Measurements from ENCODE around the gene IL12B. TPM values are rescaled to one million over a fixed set of nuclear protein-coding genes. Genes with fewer than 3 reads are reported as not detected.

IL12B gene
- total RNA-seq, 2 donors from 2014 or later = not detected

GRCh38 chr5:159337016-159337955, 7.0 kb upstream of the IL12B start:
- no peak for DNase-seq
- H3K9ac ChIP-seq (ENCODE audit: low read depth in 2 of 2, low read length in 2 of 2) = no peak overlapping the region
- H3K27me3 ChIP-seq = no peaks in the 10 kb centered on the region
- no peak for TF ChIP-seq CTCF (IDR thresholded peaks at IDR 0.05)
- no peaks in the 10 kb centered on the region for H3K36me3 ChIP-seq
- H3K9me3 ChIP-seq = no peaks in the 10 kb centered on the region
- H3K4me3 ChIP-seq = no peak overlapping the region
- no peak overlapping the region for H3K27ac ChIP-seq
- intact Hi-C loops (cut with DNase I) = no loop called here
- no peaks in the 10 kb centered on the region for H3K4me1 ChIP-seq

DNA sequence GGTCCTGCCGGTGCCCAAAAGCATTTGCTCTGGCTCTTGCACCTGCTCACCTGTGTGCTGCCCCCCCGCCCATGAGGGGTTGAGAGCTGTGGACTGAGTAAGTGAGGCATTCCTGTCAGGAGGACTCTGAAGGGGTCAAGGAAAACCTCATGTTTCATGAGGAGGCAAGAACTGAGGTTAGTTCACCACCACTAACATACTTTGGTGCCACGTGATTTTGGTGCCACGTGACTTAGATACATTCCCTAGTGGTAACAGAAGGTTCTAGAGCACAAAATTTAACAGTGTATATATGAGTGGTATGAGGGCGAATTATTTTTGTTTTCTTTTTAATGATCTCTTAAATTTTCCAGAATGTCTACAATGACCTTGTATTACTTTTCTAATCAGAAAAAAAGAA, 6.3 kb upstream of the IL12B start:
- Histone ChIP-seq H3K27ac (no peak overlapping the region), H3K4me1 (no peaks in the 10 kb centered on the region), H3K27me3 (no peaks in the 10 kb centered on the region), H3K36me3 (no peaks in the 10 kb centered on the region), H3K9ac (ENCODE audit: low read depth in 2 of 2, low read length in 2 of 2) (no peak overlapping the region), H3K9me3 (no peaks in the 10 kb centered on the region), H3K4me3 (no peak overlapping the region)
- no peak for TF ChIP-seq CTCF (IDR thresholded peaks at IDR 0.05)
- intact Hi-C loops (cut with DNase I) = no loop called here
- DNase-seq = no peak

- Histone ChIP-seq H3K9ac (ENCODE audit: low read depth in 2 of 2, low read length in 2 of 2) (no peak overlapping the region), H3K36me3 (no peaks in the 10 kb centered on the region), H3K27me3 (no peaks in the 10 kb centered on the region), H3K27ac (no peak overlapping the region), H3K4me1 (no peaks in the 10 kb centered on the region), H3K4me3 (no peak overlapping the region), H3K9me3 (no peaks in the 10 kb centered on the region)
- intact Hi-C loops (cut with DNase I) = no loop called here
- no peak for TF ChIP-seq CTCF (IDR thresholded peaks at IDR 0.05)
- no peak for DNase-seq
Measured at GRCh38 chr5:159333545-159333925, 3.2 kb upstream of the IL12B start.

- no peak overlapping the region for H3K4me3 ChIP-seq
- H3K27me3 ChIP-seq = no peaks in the 10 kb centered on the region
- no peak for DNase-seq
- H3K9ac ChIP-seq (ENCODE audit: low read depth in 2 of 2, low read length in 2 of 2) = no peak overlapping the region
- TF ChIP-seq CTCF (IDR thresholded peaks at IDR 0.05) = no peak
- H3K9me3 ChIP-seq = no peaks in the 10 kb centered on the region
- H3K4me1 ChIP-seq = no peaks in the 10 kb centered on the region
- H3K36me3 ChIP-seq = no peaks in the 10 kb centered on the region
- intact Hi-C loops (cut with DNase I) = no loop called here
- no peak overlapping the region for H3K27ac ChIP-seq
Measured at GRCh38 chr5:159332800-159333544, 2.7 kb upstream of the IL12B start.

GRCh38 chr5:159331093-159331973, 1.0 kb upstream of the IL12B start:
- H3K27me3 ChIP-seq = no peaks in the 10 kb centered on the region
- H3K4me3 ChIP-seq = peak overlapping the region; percentile 33
- H3K27ac ChIP-seq = no peak overlapping the region
- intact Hi-C loops (cut with DNase I) = no loop called here
- TF ChIP-seq CTCF (IDR thresholded peaks at IDR 0.05) = peak; percentile 74
- H3K36me3 ChIP-seq = no peaks in the 10 kb centered on the region
- peak; percentile 83 for DNase-seq
- no peaks in the 10 kb centered on the region for H3K4me1 ChIP-seq
- no peaks in the 10 kb centered on the region for H3K9me3 ChIP-seq
- peak overlapping the region in 1 of 2 donors; percentile 48 for H3K9ac ChIP-seq (ENCODE audit: low read depth in 2 of 2, low read length in 2 of 2)
